ENCODE data around the gene FRAT1. TPM values are rescaled to one million over a fixed set of nuclear protein-coding genes. Genes with fewer than 3 reads are reported as not detected.
"Not testable (repeated sequence)": the region's sequence is repeated elsewhere in the genome, so short reads cannot be mapped to it uniquely, and the experiment has no call there.

Gene FRAT1
- 1.2 and 1.7 TPM in 2 replicates for total RNA-seq (2014; rRNA removed; shearing (Covaris generic))
- 1.9 and 3.3 TPM in 2 replicates for polyA plus RNA-seq (2015; cell fraction: cytosol; rRNA removed)
- polyA plus RNA-seq (2015; cell fraction: nucleus; rRNA removed), result 2.8 and 3.6 TPM in 2 replicates

- in situ Hi-C loops (cut with HindIII; ENCODE audit: low pct_unique_long_range_greater_than_20kb, low sequenced_read_pairs), result no loop called here
- DNase-seq (ENCODE audit: low read depth, low spot score), result peak; percentile 78
Measured at GRCh38 chr10:97318772-97319651, at the start of gene FRAT1. FRAT1 (plus strand) TSS chr10:97319271; CDS start chr10:97319454, 183 bp downstream.

- peak; percentile 56 for DNase-seq (ENCODE audit: low read depth, low spot score)
- in situ Hi-C loops (cut with HindIII; ENCODE audit: low pct_unique_long_range_greater_than_20kb, low sequenced_read_pairs), result no loop called here
Measured at GRCh38 chr10:97270523-97271154, 48.4 kb upstream of the FRAT1 start.

GRCh38 chr10:97273700-97274099 lies 45.4 kb upstream of the FRAT1 start:
- in situ Hi-C loops (cut with HindIII; ENCODE audit: low pct_unique_long_range_greater_than_20kb, low sequenced_read_pairs), result no loop called here
- DNase-seq (ENCODE audit: low read depth, low spot score), result no peak

- DNase-seq (ENCODE audit: low read depth, low spot score), result no peak
- in situ Hi-C loops (cut with HindIII; ENCODE audit: low pct_unique_long_range_greater_than_20kb, low sequenced_read_pairs), result no loop called here
Measured at GRCh38 chr10:97274828-97275227, 44.2 kb upstream of the FRAT1 start.

- no peak for DNase-seq (ENCODE audit: low read depth, low spot score)
- in situ Hi-C loops (cut with HindIII; ENCODE audit: low pct_unique_long_range_greater_than_20kb, low sequenced_read_pairs), result no loop called here
Measured at GRCh38 chr10:97277551-97277950, 41.5 kb upstream of the FRAT1 start.

- DNase-seq (ENCODE audit: low read depth, low spot score), result peak; percentile 71
- in situ Hi-C loops (cut with HindIII; ENCODE audit: low pct_unique_long_range_greater_than_20kb, low sequenced_read_pairs), result no loop called here
Measured at GRCh38 chr10:97278491-97278989, 40.5 kb upstream of the FRAT1 start.

GRCh38 chr10:97279121-97279815 lies 39.8 kb upstream of the FRAT1 start:
- in situ Hi-C loops (cut with HindIII; ENCODE audit: low pct_unique_long_range_greater_than_20kb, low sequenced_read_pairs), result no loop called here
- DNase-seq (ENCODE audit: low read depth, low spot score), result no peak

GRCh38 chr10:97280783-97281182 lies 38.3 kb upstream of the FRAT1 start:
- no peak for DNase-seq (ENCODE audit: low read depth, low spot score)
- in situ Hi-C loops (cut with HindIII; ENCODE audit: low pct_unique_long_range_greater_than_20kb, low sequenced_read_pairs), result no loop called here

GRCh38 chr10:97290076-97290475 lies 29.0 kb upstream of the FRAT1 start:
- DNase-seq (ENCODE audit: low read depth, low spot score); in situ Hi-C loops (cut with HindIII; ENCODE audit: low pct_unique_long_range_greater_than_20kb, low sequenced_read_pairs): not testable (repeated sequence)

- DNase-seq (ENCODE audit: low read depth, low spot score); in situ Hi-C loops (cut with HindIII; ENCODE audit: low pct_unique_long_range_greater_than_20kb, low sequenced_read_pairs): not testable (repeated sequence)
Measured at GRCh38 chr10:97290576-97291356, 28.3 kb upstream of the FRAT1 start.

GRCh38 chr10:97291357-97292096 lies 27.5 kb upstream of the FRAT1 start:
- DNase-seq (ENCODE audit: low read depth, low spot score), result no peak
- in situ Hi-C loops (cut with HindIII; ENCODE audit: low pct_unique_long_range_greater_than_20kb, low sequenced_read_pairs), result no loop called here

GRCh38 chr10:97292097-97292861 lies 26.8 kb upstream of the FRAT1 start, which contains the start of gene ARHGAP19:
ARHGAP19 (minus strand) TSS chr10:97292637; CDS start chr10:97292627, 10 bp downstream.
- peak; percentile 98 for DNase-seq (ENCODE audit: low read depth, low spot score)
- in situ Hi-C loops (cut with HindIII; ENCODE audit: low pct_unique_long_range_greater_than_20kb, low sequenced_read_pairs), result no loop called here

GRCh38 chr10:97292862-97293198 lies 26.2 kb upstream of the FRAT1 start:
- in situ Hi-C loops (cut with HindIII; ENCODE audit: low pct_unique_long_range_greater_than_20kb, low sequenced_read_pairs), result no loop called here
- DNase-seq (ENCODE audit: low read depth, low spot score), result no peak

- in situ Hi-C loops (cut with HindIII; ENCODE audit: low pct_unique_long_range_greater_than_20kb, low sequenced_read_pairs), result no loop called here
- DNase-seq (ENCODE audit: low read depth, low spot score), result no peak
Measured at GRCh38 chr10:97297556-97298222, 21.4 kb upstream of the FRAT1 start.

GRCh38 chr10:97298223-97298571 lies 20.9 kb upstream of the FRAT1 start:
- no peak for DNase-seq (ENCODE audit: low read depth, low spot score)
- in situ Hi-C loops (cut with HindIII; ENCODE audit: low pct_unique_long_range_greater_than_20kb, low sequenced_read_pairs), result no loop called here

GRCh38 chr10:97300980-97301379 lies 18.1 kb upstream of the FRAT1 start:
- in situ Hi-C loops (cut with HindIII; ENCODE audit: low pct_unique_long_range_greater_than_20kb, low sequenced_read_pairs), result no loop called here
- DNase-seq (ENCODE audit: low read depth, low spot score), result no peak

All from SK-MEL-5 (cell line).